IPS-NIHi7 (cell line): ENCODE results near the gene HTRA2.
"Not testable (repeated sequence)": the region's sequence is repeated elsewhere in the genome, so short reads cannot be mapped to it uniquely, and the experiment has no call there.

Source experiments
- DNase-seq: peaks from one replicate; pipeline ENCODE4 v3.0.0; 2012; ENCODE audit warnings: mixed read lengths; ENCODE audit errors: extremely low spot score

The HTRA2 gene

GRCh38 chr2:74561022-74561421, 31.3 kb downstream of the HTRA2 start:
- not testable (repeated sequence) for DNase-seq

DNA sequence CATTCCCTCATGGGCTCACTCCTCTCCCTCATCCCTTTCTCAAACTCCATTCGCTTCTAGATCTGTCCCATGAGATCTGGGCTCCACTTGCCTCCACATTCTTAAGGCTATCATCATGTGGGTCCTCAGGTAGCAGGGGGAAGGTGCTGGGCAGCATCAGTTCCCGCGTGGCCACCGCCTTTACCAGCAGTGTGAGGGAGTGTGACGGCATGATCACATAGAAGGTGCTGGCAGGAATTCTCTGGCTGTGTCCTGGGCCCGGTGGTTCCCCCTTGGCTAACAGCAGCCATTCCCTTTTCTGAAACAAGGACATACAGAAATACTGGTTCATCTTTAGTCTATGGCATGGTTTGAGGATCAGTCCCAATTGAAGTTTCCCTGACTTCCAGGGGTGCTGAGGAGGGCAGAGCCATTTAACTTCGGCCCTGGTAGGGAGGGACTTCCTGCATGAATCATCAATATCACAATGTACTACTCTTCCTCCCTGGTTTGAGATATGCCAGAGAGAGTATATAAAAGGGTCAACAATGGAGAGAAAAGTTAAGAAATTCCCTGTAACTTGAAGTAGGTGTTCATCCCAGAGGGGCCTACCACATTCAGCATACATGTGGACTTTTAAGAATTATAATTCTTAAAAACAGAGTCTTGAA, 32.5 kb downstream of the HTRA2 start:
- DNase-seq: no peak

DNA sequence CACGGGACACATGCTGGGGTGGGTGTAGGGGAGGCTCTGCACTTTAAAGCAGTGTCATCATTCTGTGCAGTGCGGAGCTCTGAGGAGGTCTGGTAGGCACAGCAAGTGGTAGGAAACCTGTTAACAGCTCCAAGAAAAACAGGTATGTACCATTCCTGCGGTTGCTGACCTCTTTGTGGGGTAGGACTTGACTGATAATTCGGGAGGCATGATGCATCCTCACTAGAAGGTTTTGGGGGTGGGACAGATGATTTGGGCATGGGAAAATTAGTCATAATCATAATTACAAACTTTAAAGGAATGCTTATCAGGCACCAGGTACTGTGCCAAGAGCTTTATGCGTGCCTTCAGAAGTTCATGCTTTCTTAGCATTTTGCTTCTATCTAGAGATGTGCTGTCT, 34.5 kb downstream of the HTRA2 start:
- DNase-seq: no peak

DNA sequence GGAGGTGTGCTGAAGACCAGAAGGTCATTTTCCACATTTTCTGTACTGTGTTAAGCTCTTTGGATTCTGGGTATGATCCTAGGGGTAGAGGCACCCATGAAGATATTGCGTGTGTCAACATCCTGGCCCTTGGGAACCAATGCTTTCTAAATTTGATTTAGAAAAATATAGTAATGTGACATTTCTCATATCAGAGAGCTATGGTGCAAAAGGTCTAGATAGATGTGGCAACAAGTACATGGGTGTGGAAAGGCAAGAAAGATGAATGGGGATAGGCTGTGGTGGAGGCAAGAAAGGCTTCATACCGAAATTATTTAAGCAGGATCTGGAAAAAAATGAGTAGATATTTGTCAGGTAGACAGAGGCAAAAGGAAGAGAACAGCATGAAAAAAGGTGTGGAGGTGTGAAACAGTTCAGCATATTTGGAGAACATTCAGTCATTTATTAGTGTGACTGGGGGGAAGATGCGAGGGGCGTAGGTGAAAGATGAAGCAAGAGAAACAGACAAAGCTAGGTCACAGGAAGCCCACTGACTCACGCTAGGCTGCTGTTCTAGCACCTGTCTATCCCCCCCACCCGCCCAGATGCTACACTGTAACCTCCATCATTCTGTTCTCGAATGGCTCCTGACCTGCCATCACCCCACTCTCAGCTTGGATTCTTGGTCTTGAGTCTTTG, 36.5 kb downstream of the HTRA2 start:
- no peak for DNase-seq

DNA sequence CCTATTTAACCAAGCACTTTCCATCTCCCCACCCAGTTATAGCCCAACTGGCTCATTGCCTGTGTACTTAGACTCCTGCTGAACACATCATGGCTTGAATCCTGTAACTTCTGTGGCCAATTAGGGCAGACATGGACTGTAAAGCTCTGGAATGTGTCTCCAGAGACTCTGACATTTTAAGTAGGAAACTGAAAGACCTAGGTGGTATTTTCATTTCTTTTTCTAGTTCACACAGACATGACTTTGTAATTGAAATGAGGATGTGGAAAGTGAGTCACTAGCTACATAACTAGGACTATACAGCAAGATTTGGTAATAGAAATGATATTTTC, 37.0 kb downstream of the HTRA2 start:
- no peak for DNase-seq

DNA sequence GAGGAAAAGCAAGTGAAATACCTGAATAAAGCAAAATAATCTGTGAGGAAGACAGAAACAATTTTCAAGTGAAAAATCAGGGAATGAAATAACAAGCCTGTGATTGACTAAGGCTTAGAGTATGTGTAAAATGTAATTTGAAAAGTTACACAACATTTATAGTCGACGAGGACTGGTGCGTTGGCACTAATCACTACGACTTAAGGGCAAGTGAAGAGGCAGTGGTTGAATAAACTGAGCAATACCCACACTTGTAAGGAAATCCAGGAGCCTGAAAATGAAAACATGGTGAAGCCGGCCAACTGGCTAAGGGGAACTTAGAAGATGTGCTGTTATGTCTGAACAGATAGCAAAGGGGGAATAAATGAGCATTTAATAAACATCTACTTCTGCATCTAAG, 38.1 kb downstream of the HTRA2 start:
- DNase-seq: no peak

GRCh38 chr2:74569686-74570085, 40.0 kb downstream of the HTRA2 start:
- no peak for DNase-seq

- DNase-seq: no peak
Measured at GRCh38 chr2:74571058-74571457, 41.3 kb downstream of the HTRA2 start.

- no peak for DNase-seq
Measured at GRCh38 chr2:74572178-74572925, 42.6 kb downstream of the HTRA2 start.

GRCh38 chr2:74573747-74574562, 44.2 kb downstream of the HTRA2 start:
- no peak for DNase-seq

- DNase-seq: no peak
Measured at GRCh38 chr2:74575320-74575719, 45.6 kb downstream of the HTRA2 start.

DNA sequence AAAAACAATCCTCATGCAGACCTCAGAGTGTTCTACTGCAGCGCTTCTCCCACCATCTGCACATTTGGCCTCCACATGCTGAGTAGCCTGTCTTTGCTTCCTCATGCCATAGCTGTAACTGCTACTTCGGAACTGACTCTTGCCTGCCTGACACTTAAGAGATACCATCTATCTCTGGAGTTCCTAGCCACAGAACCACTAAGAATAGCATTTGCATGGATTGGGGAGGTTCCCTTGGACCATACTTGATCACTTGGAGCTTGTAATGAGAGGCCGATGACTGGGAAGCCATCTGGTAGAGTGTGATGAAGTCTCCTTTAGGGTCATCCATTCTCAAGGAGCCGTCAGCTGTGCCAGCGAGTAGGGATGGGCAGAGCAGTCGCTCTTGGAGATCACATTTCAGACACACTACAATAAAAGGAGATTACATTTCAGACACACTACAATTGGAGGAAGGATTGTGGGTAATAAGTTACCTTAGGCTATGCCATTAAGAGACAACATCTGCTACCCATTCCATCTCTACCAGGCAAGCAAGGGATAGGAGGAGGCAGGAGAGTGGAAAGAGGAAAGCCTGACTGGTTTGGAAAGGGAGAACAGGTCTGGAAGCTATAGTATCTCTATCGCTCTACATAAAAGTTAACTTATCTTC, 46.6 kb downstream of the HTRA2 start:
- DNase-seq: no peak

DNA sequence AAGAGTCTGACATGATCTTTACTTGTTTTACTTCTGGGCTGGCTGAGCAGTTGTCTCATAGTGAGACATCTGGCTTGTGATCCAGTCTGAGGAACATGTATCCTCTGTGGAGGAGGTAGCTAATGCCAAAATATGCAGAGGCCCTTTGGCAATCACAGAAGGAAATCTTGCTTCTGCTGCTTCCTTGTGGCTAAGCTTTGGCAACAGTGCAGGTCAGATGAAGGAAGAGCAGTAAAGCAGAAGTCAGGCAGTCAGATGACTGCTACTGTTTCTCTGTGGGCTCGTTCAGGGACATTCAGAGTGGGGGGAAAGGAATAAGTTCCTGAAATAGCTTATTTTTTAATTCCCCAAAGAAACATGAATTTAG, 47.1 kb downstream of the HTRA2 start:
- DNase-seq: no peak

- no peak for DNase-seq
Measured at GRCh38 chr2:74577448-74577847, 47.7 kb downstream of the HTRA2 start.

DNA sequence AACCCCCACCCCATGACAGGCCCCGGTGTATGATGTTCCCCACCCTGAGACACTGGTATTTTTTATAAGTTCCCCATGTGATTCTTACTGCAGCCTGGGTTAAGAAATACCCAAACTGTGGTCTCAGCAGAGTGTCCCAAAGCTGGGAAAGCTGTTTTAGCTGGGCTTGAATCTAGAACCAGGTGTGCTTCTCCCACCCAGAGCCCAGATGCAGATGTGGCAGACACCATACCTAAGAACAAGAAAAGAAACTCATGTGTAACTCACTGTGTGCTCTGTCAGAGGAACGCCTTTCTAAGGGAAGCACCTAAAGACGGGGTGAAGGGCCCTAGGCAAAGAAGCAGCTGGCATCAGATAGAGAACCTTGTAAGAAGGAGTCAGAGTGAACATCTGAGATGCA, 48.7 kb downstream of the HTRA2 start:
- DNase-seq: no peak

DNA sequence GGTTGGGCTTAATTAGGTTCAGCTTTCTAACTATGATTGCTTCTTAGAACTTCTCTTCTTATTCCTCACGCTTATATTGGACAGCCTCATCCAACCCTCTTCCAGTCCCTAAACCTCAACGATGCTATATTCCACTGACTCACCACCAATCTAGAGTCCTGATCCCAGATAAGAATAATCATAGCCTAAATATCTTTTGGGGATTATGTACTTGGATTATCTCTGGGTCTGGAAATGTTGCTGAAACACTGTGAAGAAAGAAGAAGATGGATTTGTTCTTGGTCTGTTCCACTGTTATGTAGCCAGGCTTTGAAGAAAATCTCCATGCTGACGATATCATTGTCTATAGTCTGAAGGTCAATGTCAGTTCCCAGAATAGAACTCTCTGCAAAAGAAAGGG, 51.7 kb downstream of the HTRA2 start:
- DNase-seq: no peak

- no peak for DNase-seq
Measured at GRCh38 chr2:74582184-74582583, 52.5 kb downstream of the HTRA2 start.
